Astrocyte (in vitro differentiated cells and primary cell): ENCODE data around the gene INSIG2. TPM values are rescaled to one million over a fixed set of nuclear protein-coding genes. Genes with fewer than 3 reads are reported as not detected.

ENCODE experiments used
- DNase-seq: peaks from one replicate; pipeline ENCODE4 v3.0.0-alpha.2; 2010; ENCODE audit warnings: low read depth
- FAIRE-seq: peaks from 2 replicates; lab custom pipeline; 2011; peaks lifted over from hg19 to GRCh38; lab: Jason Lieb, UNC
- H2AFZ ChIP-seq: 2 replicates; pipeline ENCODE4 v1.6.0; 2012; ENCODE audit warnings: low read depth, low read length, inconsistent platforms
- H3K27ac ChIP-seq: 2 replicates; pipeline ENCODE4 v1.5.1; 2011; ENCODE audit warnings: low read depth, low read length, inconsistent platforms
- H3K27me3 ChIP-seq: 2 replicates; pipeline ENCODE4 v1.6.0; 2011; ENCODE audit warnings: low read length, inconsistent platforms; ENCODE audit not compliant: insufficient read depth
- H3K36me3 ChIP-seq: 2 replicates; pipeline ENCODE4 v1.5.1; 2011; ENCODE audit warnings: low read length, inconsistent platforms; ENCODE audit not compliant: insufficient read depth
- H3K4me1 ChIP-seq: 2 replicates; pipeline ENCODE4 v1.5.1; 2011; ENCODE audit warnings: low read length, inconsistent platforms; ENCODE audit not compliant: insufficient read depth
- H3K4me2 ChIP-seq: 2 replicates; pipeline ENCODE4 v1.6.0; 2012; ENCODE audit warnings: low read length, inconsistent platforms
- H3K4me3 ChIP-seq: 2 replicates; pipeline ENCODE4 v1.5.1; 2011; ENCODE audit warnings: low read depth, mild to moderate bottlenecking, low read length, inconsistent platforms; ENCODE audit not compliant: insufficient read depth
- H3K79me2 ChIP-seq: 2 replicates; pipeline ENCODE4 v1.6.0; 2012; ENCODE audit warnings: mild to moderate bottlenecking, low read length, inconsistent platforms; ENCODE audit not compliant: insufficient read depth
- H3K9ac ChIP-seq: 2 replicates; pipeline ENCODE4 v1.6.0; 2012; ENCODE audit warnings: mild to moderate bottlenecking, low read length, inconsistent platforms
- H3K9me3 ChIP-seq: 2 replicates; pipeline ENCODE4 v1.5.1; 2012; ENCODE audit warnings: low read depth, mild to moderate bottlenecking, low read length, inconsistent platforms; ENCODE audit not compliant: insufficient read depth
- H4K20me1 ChIP-seq: 2 replicates; pipeline ENCODE4 v1.6.0; 2012; ENCODE audit warnings: low read length, inconsistent platforms; ENCODE audit not compliant: insufficient read depth
- H3K27ac Mint-ChIP-seq: one replicate; pipeline ENCODE4 v1.8.0; 2021; ENCODE audit warnings: mild to moderate bottlenecking, mixed read lengths; ENCODE audit not compliant: unreplicated experiment
- H3K27me3 Mint-ChIP-seq: one replicate; pipeline ENCODE4 v1.8.0; 2021; ENCODE audit warnings: low read depth, mixed read lengths; ENCODE audit not compliant: unreplicated experiment
- H3K36me3 Mint-ChIP-seq: one replicate; pipeline ENCODE4 v1.8.0; 2021; ENCODE audit warnings: low read depth, mixed read lengths; ENCODE audit not compliant: unreplicated experiment
- H3K4me1 Mint-ChIP-seq: one replicate; pipeline ENCODE4 v1.8.0; 2021; ENCODE audit warnings: low read depth, mixed read lengths; ENCODE audit not compliant: unreplicated experiment
- H3K4me3 Mint-ChIP-seq: one replicate; pipeline ENCODE4 v1.8.0; 2021; ENCODE audit warnings: mild to moderate bottlenecking, moderate library complexity, mixed read lengths; ENCODE audit not compliant: unreplicated experiment
- H3K9me3 Mint-ChIP-seq: one replicate; pipeline ENCODE4 v1.8.0; 2021; ENCODE audit warnings: mild to moderate bottlenecking, mixed read lengths; ENCODE audit not compliant: unreplicated experiment
- CTCF ChIP-seq: IDR thresholded peaks from 2 replicates; pipeline ENCODE4 v1.5.1; 2011; ENCODE audit warnings: low read depth, mild to moderate bottlenecking, inconsistent platforms, low read length, moderate library complexity; ENCODE audit not compliant: insufficient read depth
- EZH2 ChIP-seq: IDR thresholded peaks from 2 replicates; pipeline ENCODE4 v1.6.1; 2012; ENCODE audit warnings: mild to moderate bottlenecking, low read length, inconsistent platforms; ENCODE audit not compliant: insufficient read depth
- total RNA-seq: library from RNA; stranded (reverse); gene quantifications from 2 replicates; pipeline ENCODE4 v1.2.1, GENCODE V29; 2021

INSIG2 gene
- total RNA-seq, 1 donor from 2014 or later: 32.2 TPM

- Histone ChIP-seq H3K36me3 (no peaks in the 10 kb centered on the region), H4K20me1 (no peaks in the 10 kb centered on the region), H2AFZ (no peak overlapping the region), H3K27me3 (no peaks in the 10 kb centered on the region), H3K4me2 (no peak overlapping the region), H3K4me1 (peaks cover 4% of the 10 kb centered on the region), H3K9ac (no peak overlapping the region), H3K27ac (no peak overlapping the region), H3K4me3 (no peak overlapping the region), H3K79me2 (no peaks in the 10 kb centered on the region), H3K9me3 (no peaks in the 10 kb centered on the region)
- Mint-ChIP-seq H3K36me3 (peaks cover 4% of the 10 kb centered on the region), H3K27me3 (peaks cover 2% of the 10 kb centered on the region), H3K9me3 (peaks cover 2% of the 10 kb centered on the region), H3K4me1 (peaks cover 4% of the 10 kb centered on the region), H3K27ac (no peak overlapping the region), H3K4me3 (no peak overlapping the region)
- FAIRE-seq (no peak), DNase-seq (no peak)
- TF ChIP-seq CTCF: no peak
- TF ChIP-seq EZH2: no peak
These were observed 40.6 kb downstream of the INSIG2 start for GRCh38 chr2:118128826-118129225.

GRCh38 chr2:118130385-118130784 is 42.1 kb downstream of the INSIG2 start:
- Mint-ChIP-seq H3K27me3 (peaks cover 6% of the 10 kb centered on the region), H3K27ac (no peak overlapping the region), H3K4me1 (peaks cover 2% of the 10 kb centered on the region), H3K4me3 (no peak overlapping the region), H3K36me3 (peaks cover 2% of the 10 kb centered on the region), H3K9me3 (peaks cover 2% of the 10 kb centered on the region)
- H3K4me3 ChIP-seq: no peak overlapping the region
- H3K79me2 ChIP-seq: no peaks in the 10 kb centered on the region
- DNase-seq (no peak), FAIRE-seq (no peak)
- no peak overlapping the region for H3K4me2 ChIP-seq
- no peak for TF ChIP-seq CTCF
- TF ChIP-seq EZH2: no peak
- H3K4me1 ChIP-seq: no peaks in the 10 kb centered on the region
- no peaks in the 10 kb centered on the region for H3K27me3 ChIP-seq
- H3K9ac ChIP-seq: no peak overlapping the region
- no peaks in the 10 kb centered on the region for H3K9me3 ChIP-seq
- H4K20me1 ChIP-seq: no peaks in the 10 kb centered on the region
- no peak overlapping the region for H2AFZ ChIP-seq
- H3K27ac ChIP-seq: no peak overlapping the region
- H3K36me3 ChIP-seq: no peaks in the 10 kb centered on the region

- Histone ChIP-seq H4K20me1 (no peaks in the 10 kb centered on the region), H3K27ac (no peak overlapping the region), H3K36me3 (no peaks in the 10 kb centered on the region), H3K9me3 (no peaks in the 10 kb centered on the region), H3K4me1 (no peaks in the 10 kb centered on the region), H3K9ac (no peak overlapping the region), H3K4me2 (no peak overlapping the region), H2AFZ (no peak overlapping the region), H3K4me3 (no peak overlapping the region), H3K79me2 (no peaks in the 10 kb centered on the region), H3K27me3 (peaks cover 3% of the 10 kb centered on the region)
- H3K9me3 Mint-ChIP-seq: peaks cover 2% of the 10 kb centered on the region
- no peak overlapping the region for H3K4me3 Mint-ChIP-seq
- FAIRE-seq (no peak), DNase-seq (no peak)
- peaks cover 6% of the 10 kb centered on the region for H3K27me3 Mint-ChIP-seq
- TF ChIP-seq CTCF (no peak), EZH2 (no peak)
- no peak overlapping the region for H3K27ac Mint-ChIP-seq
- H3K36me3 Mint-ChIP-seq: peaks cover 2% of the 10 kb centered on the region
- H3K4me1 Mint-ChIP-seq: peaks cover 2% of the 10 kb centered on the region
These were observed 43.5 kb downstream of the INSIG2 start for GRCh38 chr2:118131771-118132170.
